Measurements from ENCODE around the gene SUGCT. TPM values are rescaled to one million over a fixed set of nuclear protein-coding genes. Genes with fewer than 3 reads are reported as not detected.

Gene SUGCT
- total RNA-seq, 1 experiment from 2014 or later = 4.6 TPM

- TF ChIP-seq ARID4B (CRISPR knock-in tag; IDR thresholded peaks at IDR 0.05; ENCODE audit: borderline replicate concordance) = no peak
- TF ChIP-seq TEAD1 (CRISPR knock-in tag; IDR thresholded peaks at IDR 0.05) = no peak
- no peak for TF ChIP-seq CBFB (CRISPR knock-in tag; IDR thresholded peaks at IDR 0.05; ENCODE audit: low read depth)
Measured at GRCh38 chr7:40775877-40776276, 641.1 kb downstream of the SUGCT start (continued).

GRCh38 chr7:40777730-40778312 is 643.0 kb downstream of the SUGCT start:
- H3K27me3 Mint-ChIP-seq (ENCODE audit: low read depth) = no peaks in the 10 kb centered on the region
- no peaks in the 10 kb centered on the region for H3K36me3 Mint-ChIP-seq
- ChIA-PET POLR2A (no interaction called here), CTCF (no interaction called here)
- peak; percentile 39 for ATAC-seq
- peaks cover 6% of the 10 kb centered on the region for H3K4me1 Mint-ChIP-seq
- H3K27ac Mint-ChIP-seq = no peak overlapping the region
- H3K9me3 Mint-ChIP-seq = no peaks in the 10 kb centered on the region
- DNase-seq (ENCODE audit: low spot score) = no peak
- no peak for TF ChIP-seq CBFB (CRISPR knock-in tag; IDR thresholded peaks at IDR 0.05; ENCODE audit: low read depth)
- H3K4me3 Mint-ChIP-seq = no peak overlapping the region

- Mint-ChIP-seq H3K4me3 (no peak overlapping the region), H3K9me3 (no peaks in the 10 kb centered on the region), H3K4me1 (peaks cover 6% of the 10 kb centered on the region), H3K27me3 (ENCODE audit: low read depth) (no peaks in the 10 kb centered on the region), H3K27ac (no peak overlapping the region), H3K36me3 (no peaks in the 10 kb centered on the region)
- TF ChIP-seq HMGA2 (CRISPR knock-in tag; IDR thresholded peaks at IDR 0.05) (no peak), NFATC4 (CRISPR knock-in tag; IDR thresholded peaks at IDR 0.05) (no peak), SMAD4 (CRISPR knock-in tag; IDR thresholded peaks at IDR 0.05) (no peak), ZNF512 (CRISPR knock-in tag; IDR thresholded peaks at IDR 0.05; ENCODE audit: borderline replicate concordance) (no peak), USF1 (CRISPR knock-in tag; IDR thresholded peaks at IDR 0.05) (no peak), ZNF121 (CRISPR knock-in tag; IDR thresholded peaks at IDR 0.05) (no peak), SP1 (CRISPR knock-in tag; conservative IDR thresholded peaks at IDR 0.05) (no peak), IRF1 (CRISPR knock-in tag; IDR thresholded peaks at IDR 0.05) (no peak), FOXJ3 (CRISPR knock-in tag; IDR thresholded peaks at IDR 0.05; ENCODE audit: borderline replicate concordance) (no peak)
- DNase-seq (ENCODE audit: low spot score) = no peak
- ChIA-PET CTCF (no interaction called here), POLR2A (no interaction called here)
- no peak for ATAC-seq
Measured at GRCh38 chr7:40780460-40780859, 645.7 kb downstream of the SUGCT start.

- Mint-ChIP-seq H3K4me3 (no peak overlapping the region), H3K9me3 (no peaks in the 10 kb centered on the region), H3K4me1 (peaks cover 2% of the 10 kb centered on the region), H3K36me3 (no peaks in the 10 kb centered on the region), H3K27ac (no peak overlapping the region), H3K27me3 (ENCODE audit: low read depth) (no peaks in the 10 kb centered on the region)
- DNase-seq (ENCODE audit: low spot score) (no peak), ATAC-seq (no peak)
- ChIA-PET CTCF (no interaction called here), POLR2A (no interaction called here)
- TF ChIP-seq RORB (CRISPR knock-in tag; IDR thresholded peaks at IDR 0.05) (no peak), ZNF416 (CRISPR knock-in tag; IDR thresholded peaks at IDR 0.05) (no peak), SMAD3 (CRISPR knock-in tag; IDR thresholded peaks at IDR 0.05; ENCODE audit: borderline replicate concordance) (no peak), CREB1 (CRISPR knock-in tag; IDR thresholded peaks at IDR 0.05) (no peak), FOXP4 (CRISPR knock-in tag; IDR thresholded peaks at IDR 0.05) (no peak), EMX1 (CRISPR knock-in tag; IDR thresholded peaks at IDR 0.05) (no peak), ATF6 (CRISPR knock-in tag; IDR thresholded peaks at IDR 0.05) (no peak), ZNF232 (CRISPR knock-in tag; IDR thresholded peaks at IDR 0.05) (no peak)
Measured at GRCh38 chr7:40782836-40783235, 648.0 kb downstream of the SUGCT start.
